MM.1S (cell line): ENCODE measurements around the gene CTSA.

Experiments used
- CTCF ChIP-seq: fragments of 300-600 bp; sonication (generic); IDR thresholded peaks from 2 replicates; pipeline ENCODE4 v1.5.1; 2016; ENCODE audit warnings: antibody characterized with exemption, low read length, mixed read lengths
- EZH2 ChIP-seq: fragments of 300-600 bp; sonication (generic); optimal IDR thresholded peaks from 2 replicates; pipeline ENCODE3; 2017; ENCODE audit warnings: low read depth, mild to moderate bottlenecking, antibody characterized with exemption, low read length, mixed read lengths
- EZH2phosphoT487 ChIP-seq: fragments of 300-600 bp; sonication (generic); IDR thresholded peaks from 2 replicates; pipeline ENCODE4 v1.6.1; 2018; ENCODE audit warnings: antibody characterized with exemption, low read length

- TF ChIP-seq EZH2phosphoT487: no peak
- TF ChIP-seq CTCF: no peak
- no peak for TF ChIP-seq EZH2
Measured at GRCh38 chr20:45880988-45881788, 9.9 kb upstream of the CTSA start, which contains the start of gene ZSWIM1.
